ENCODE results near the gene FGF14. TPM values are rescaled to one million over a fixed set of nuclear protein-coding genes. Genes with fewer than 3 reads are reported as not detected.

FGF14 gene
- total and polyA plus RNA-seq, 2 of the 4 experiments (the other 2 are of a cell fraction): under 0.01 TPM; not detected in 1

DNA sequence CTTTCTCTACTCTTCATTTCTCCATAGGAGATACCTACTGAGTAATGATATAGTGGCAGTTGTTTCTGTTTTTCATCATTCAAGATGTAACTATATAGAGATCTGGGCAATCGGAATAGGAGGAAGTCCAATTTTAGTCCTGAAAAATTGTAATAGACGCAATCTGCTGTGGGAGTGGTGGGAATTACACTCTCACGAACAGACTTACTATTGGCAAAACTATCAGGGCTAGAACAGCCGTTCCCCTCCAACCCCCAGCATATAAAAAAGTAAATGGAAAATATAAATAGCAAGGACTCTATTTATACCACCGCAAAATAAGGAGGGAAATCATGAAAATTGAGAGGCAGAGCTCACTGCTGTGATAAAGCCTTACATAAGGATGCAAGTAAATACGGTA, 330.1 kb downstream of the FGF14 start:
- no peak overlapping the region for H2BK5ac ChIP-seq (ENCODE audit: low read depth, low read length, poor library complexity, severe bottlenecking)
- no peaks in the 10 kb centered on the region for H3K36me3 ChIP-seq (ENCODE audit: control insufficient read depth, insufficient read depth, low read length)
- no peak for TF ChIP-seq FOS (IDR thresholded peaks at IDR 0.05; ENCODE audit: low read depth, low read length)
- TF ChIP-seq MAFK (IDR thresholded peaks at IDR 0.05; ENCODE audit: low read depth, low read length): no peak
- TF ChIP-seq CHD1 (IDR thresholded peaks at IDR 0.05; ENCODE audit: low read depth, low read length): no peak
- no peak for TF ChIP-seq RCOR1 (IDR thresholded peaks at IDR 0.05; ENCODE audit: insufficient replicate concordance, low read length)
- TF ChIP-seq, protein P1, sequence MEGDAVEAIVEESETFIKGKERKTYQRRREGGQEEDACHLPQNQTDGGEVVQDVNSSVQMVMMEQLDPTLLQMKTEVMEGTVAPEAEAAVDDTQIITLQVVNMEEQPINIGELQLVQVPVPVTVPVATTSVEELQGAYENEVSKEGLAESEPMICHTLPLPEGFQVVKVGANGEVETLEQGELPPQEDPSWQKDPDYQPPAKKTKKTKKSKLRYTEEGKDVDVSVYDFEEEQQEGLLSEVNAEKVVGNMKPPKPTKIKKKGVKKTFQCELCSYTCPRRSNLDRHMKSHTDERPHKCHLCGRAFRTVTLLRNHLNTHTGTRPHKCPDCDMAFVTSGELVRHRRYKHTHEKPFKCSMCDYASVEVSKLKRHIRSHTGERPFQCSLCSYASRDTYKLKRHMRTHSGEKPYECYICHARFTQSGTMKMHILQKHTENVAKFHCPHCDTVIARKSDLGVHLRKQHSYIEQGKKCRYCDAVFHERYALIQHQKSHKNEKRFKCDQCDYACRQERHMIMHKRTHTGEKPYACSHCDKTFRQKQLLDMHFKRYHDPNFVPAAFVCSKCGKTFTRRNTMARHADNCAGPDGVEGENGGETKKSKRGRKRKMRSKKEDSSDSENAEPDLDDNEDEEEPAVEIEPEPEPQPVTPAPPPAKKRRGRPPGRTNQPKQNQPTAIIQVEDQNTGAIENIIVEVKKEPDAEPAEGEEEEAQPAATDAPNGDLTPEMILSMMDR (conservative IDR thresholded peaks at IDR 0.05; ENCODE audit: low read depth, low read length): no peak
- no peak for TF ChIP-seq MAZ (IDR thresholded peaks at IDR 0.05; ENCODE audit: borderline replicate concordance, low read depth, low read length)
- TF ChIP-seq, protein P2, sequence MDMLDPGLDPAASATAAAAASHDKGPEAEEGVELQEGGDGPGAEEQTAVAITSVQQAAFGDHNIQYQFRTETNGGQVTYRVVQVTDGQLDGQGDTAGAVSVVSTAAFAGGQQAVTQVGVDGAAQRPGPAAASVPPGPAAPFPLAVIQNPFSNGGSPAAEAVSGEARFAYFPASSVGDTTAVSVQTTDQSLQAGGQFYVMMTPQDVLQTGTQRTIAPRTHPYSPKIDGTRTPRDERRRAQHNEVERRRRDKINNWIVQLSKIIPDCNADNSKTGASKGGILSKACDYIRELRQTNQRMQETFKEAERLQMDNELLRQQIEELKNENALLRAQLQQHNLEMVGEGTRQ (IDR thresholded peaks at IDR 0.05; ENCODE audit: low read depth, low read length): no peak
- no peak for TF ChIP-seq CEBPB (IDR thresholded peaks at IDR 0.05; ENCODE audit: low read depth, low read length)
- TF ChIP-seq MXI1 (IDR thresholded peaks at IDR 0.05; ENCODE audit: borderline replicate concordance, low read depth, low read length): no peak
- TF ChIP-seq BHLHE40 (IDR thresholded peaks at IDR 0.05; ENCODE audit: low read depth, low read length): no peak
- TF ChIP-seq SMC3 (IDR thresholded peaks at IDR 0.05; ENCODE audit: low read depth, low read length): no peak
- TF ChIP-seq RFX5 (IDR thresholded peaks at IDR 0.05; ENCODE audit: low read depth, low read length): no peak
- no peak for TF ChIP-seq RAD21 (IDR thresholded peaks at IDR 0.05; ENCODE audit: low read length)
- no peak for TF ChIP-seq POLR2A (IDR thresholded peaks at IDR 0.05; ENCODE audit: low read depth, low read length)
- TF ChIP-seq, protein P3, sequence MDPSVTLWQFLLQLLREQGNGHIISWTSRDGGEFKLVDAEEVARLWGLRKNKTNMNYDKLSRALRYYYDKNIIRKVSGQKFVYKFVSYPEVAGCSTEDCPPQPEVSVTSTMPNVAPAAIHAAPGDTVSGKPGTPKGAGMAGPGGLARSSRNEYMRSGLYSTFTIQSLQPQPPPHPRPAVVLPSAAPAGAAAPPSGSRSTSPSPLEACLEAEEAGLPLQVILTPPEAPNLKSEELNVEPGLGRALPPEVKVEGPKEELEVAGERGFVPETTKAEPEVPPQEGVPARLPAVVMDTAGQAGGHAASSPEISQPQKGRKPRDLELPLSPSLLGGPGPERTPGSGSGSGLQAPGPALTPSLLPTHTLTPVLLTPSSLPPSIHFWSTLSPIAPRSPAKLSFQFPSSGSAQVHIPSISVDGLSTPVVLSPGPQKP (IDR thresholded peaks at IDR 0.05; ENCODE audit: borderline replicate concordance, low read depth, low read length): no peak
- TF ChIP-seq NFE2L2 (IDR thresholded peaks at IDR 0.05; ENCODE audit: low read depth, low read length): no peak
- DNase-seq (no peak), ATAC-seq (ENCODE audit: low read depth) (no peak)
- H3K56ac ChIP-seq (ENCODE audit: extremely low read depth, insufficient read depth, low read length): no peak overlapping the region
- H2AK9ac ChIP-seq (replicated peaks; ENCODE audit: low read depth, low read length, poor library complexity): no peak overlapping the region
- H3K4me2 ChIP-seq (ENCODE audit: low read depth, low read length): no peak overlapping the region
- H3K79me1 ChIP-seq (ENCODE audit: low read depth in 1 of 2, low read length in 2 of 2): no peaks in the 10 kb centered on the region
- POLR2A ChIA-PET (ENCODE audit: unreplicated experiment): no interaction called here
- H4K20me1 ChIP-seq (ENCODE audit: insufficient read depth, low read length): no peaks in the 10 kb centered on the region
- no peak overlapping the region for H3K4me3 ChIP-seq (ENCODE audit: insufficient read depth, low read depth, low read length)
- in situ Hi-C loops (cut with MboI; ENCODE audit: low sequenced_read_pairs): no loop called here
- H2AK5ac ChIP-seq (ENCODE audit: low read depth, low read length): no peak overlapping the region
- dilution Hi-C loops (cut with HindIII; ENCODE audit: low sequenced_read_pairs, unreplicated experiment): no loop called here
- H3K18ac ChIP-seq (ENCODE audit: low read depth, low read length): no peak overlapping the region
- no peak overlapping the region for H3K9ac ChIP-seq (ENCODE audit: low read depth, low read length)
- H3K27ac ChIP-seq (ENCODE audit: insufficient read depth, low read length): no peak overlapping the region
- no peaks in the 10 kb centered on the region for H3K9me3 ChIP-seq (ENCODE audit: control insufficient read depth, insufficient read depth, low read length)
- intact Hi-C loops (cut with micrococcal nuclease): no loop called here
- BruUV-seq (replicated peaks): no TSS peak
- H2BK15ac ChIP-seq (ENCODE audit: low read depth, low read length): no peak overlapping the region
- no peaks in the 10 kb centered on the region for H3K9me1 ChIP-seq (ENCODE audit: insufficient read depth, low read length)
- H3K27me3 ChIP-seq (ENCODE audit: control insufficient read depth, insufficient read depth, low read length): no peaks in the 10 kb centered on the region
- H3K14ac ChIP-seq (replicated peaks; ENCODE audit: low read depth, low read length): no peak overlapping the region
- no peak overlapping the region for H4K91ac ChIP-seq (ENCODE audit: insufficient read depth, low read depth, low read length)
- no peak overlapping the region for H4K5ac ChIP-seq (ENCODE audit: low read depth, low read length)
- no peaks in the 10 kb centered on the region for H3K4me1 ChIP-seq (ENCODE audit: control insufficient read depth, insufficient read depth, low read length)
- CTCF ChIA-PET: no interaction called here
- no peak overlapping the region for H4K8ac ChIP-seq (ENCODE audit: low read depth in 2 of 2, low read length in 2 of 2)
- no peak overlapping the region for H2AFZ ChIP-seq (replicated peaks; ENCODE audit: low read length, poor library complexity)
- H2BK20ac ChIP-seq (ENCODE audit: low read depth, low read length): no peak overlapping the region
- H2BK120ac ChIP-seq (ENCODE audit: low read depth, low read length): no peak overlapping the region
- no peak overlapping the region for H3K4ac ChIP-seq (ENCODE audit: low read depth, low read length)
- no peak overlapping the region for H3K23ac ChIP-seq (ENCODE audit: low read depth, low read length)
- no CpG with 5 or more reads among the region's 6 CpGs for WGBS, 2 experiments (ENCODE audit: extremely low coverage in 2 of 2, insufficient read length in 1 of 2)

Data from IMR-90 (cell line).